ENCODE results near the gene MRPL52.

The MRPL52 gene

DNA sequence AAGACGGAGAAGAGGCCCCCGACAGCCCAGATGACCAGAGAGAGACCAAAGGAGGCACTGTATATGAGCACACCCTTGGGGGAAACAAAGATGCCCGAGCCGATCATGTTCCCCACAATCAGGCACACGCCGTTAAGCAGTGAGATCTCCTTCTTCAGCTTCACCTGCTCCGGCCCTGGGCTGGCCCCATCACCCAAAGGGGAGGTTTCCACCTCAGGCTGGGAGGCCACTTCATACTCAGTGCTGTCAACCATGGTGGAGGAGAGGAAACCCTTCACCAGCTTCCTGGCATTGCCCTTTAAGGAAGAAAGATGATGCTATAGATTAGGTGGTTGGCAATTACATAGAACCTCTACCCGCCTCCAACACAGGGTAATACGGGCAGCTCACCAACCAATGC, 16.5 kb upstream of the MRPL52 start:
- TF ChIP-seq ZFX (IDR thresholded peaks at IDR 0.05), result no peak
- TF ChIP-seq, protein P1, sequence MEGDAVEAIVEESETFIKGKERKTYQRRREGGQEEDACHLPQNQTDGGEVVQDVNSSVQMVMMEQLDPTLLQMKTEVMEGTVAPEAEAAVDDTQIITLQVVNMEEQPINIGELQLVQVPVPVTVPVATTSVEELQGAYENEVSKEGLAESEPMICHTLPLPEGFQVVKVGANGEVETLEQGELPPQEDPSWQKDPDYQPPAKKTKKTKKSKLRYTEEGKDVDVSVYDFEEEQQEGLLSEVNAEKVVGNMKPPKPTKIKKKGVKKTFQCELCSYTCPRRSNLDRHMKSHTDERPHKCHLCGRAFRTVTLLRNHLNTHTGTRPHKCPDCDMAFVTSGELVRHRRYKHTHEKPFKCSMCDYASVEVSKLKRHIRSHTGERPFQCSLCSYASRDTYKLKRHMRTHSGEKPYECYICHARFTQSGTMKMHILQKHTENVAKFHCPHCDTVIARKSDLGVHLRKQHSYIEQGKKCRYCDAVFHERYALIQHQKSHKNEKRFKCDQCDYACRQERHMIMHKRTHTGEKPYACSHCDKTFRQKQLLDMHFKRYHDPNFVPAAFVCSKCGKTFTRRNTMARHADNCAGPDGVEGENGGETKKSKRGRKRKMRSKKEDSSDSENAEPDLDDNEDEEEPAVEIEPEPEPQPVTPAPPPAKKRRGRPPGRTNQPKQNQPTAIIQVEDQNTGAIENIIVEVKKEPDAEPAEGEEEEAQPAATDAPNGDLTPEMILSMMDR (conservative IDR thresholded peaks at IDR 0.05), result no peak
- H3K27ac ChIP-seq, result no peak overlapping the region

DNA sequence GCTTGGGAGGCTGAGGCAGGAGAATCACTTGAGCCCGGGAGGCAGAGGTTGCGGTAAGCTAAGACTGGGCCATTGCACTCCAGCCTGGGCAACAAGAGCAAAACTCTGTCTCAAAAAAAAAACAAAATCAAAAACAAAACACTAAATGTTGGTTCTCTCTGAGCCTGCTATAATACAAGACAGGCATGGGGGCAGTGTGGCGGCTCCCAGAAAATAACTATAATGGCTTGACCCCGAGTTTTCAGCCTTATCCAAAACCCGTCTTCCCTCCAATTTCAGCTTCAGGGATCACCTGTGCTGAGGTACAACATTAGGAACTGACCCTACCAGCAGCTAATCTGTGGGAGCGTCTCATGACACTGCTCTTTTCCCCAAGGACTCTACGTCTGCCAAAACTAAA, 15.3 kb upstream of the MRPL52 start:
- H3K27ac ChIP-seq, result no peak overlapping the region
- TF ChIP-seq ZFX (IDR thresholded peaks at IDR 0.05), result no peak
- TF ChIP-seq, protein P1 (conservative IDR thresholded peaks at IDR 0.05), result no peak

DNA sequence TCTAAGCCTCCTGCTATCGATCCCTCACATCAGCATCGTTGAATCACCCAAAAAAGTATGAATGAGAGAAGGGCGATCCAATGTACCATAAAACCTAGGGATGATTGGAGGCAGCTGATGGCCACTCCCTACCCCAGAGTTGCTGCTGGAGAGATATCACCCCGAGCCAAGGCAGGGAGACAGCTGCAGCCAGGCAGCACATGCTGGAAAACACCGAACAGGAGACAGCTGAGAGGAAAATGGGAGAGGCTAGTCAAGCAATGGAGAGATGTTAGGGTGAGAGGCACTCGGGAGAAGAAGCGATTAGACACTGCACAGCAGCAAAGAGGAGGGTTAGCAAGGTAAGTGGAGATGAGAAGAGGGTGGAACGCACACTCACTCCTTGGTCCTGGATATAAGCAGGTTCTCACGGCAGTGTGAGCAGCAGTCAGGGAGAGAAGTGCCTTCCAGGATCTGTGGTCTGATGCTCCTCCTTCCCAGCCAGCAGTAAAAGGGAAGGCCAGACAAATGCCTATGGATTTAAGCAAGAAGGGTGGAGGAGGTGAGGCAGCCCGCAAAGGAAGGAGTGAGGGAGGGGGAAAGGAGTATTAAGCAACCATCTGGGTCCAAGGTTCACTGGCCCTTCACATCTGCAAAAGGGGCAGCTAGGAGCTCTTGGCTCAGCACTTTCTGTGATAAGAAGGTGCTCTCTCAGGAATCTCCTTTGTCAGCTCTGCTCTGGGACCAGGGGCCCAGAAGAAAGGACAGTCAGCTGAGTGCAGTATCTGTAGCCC, 14.6 kb upstream of the MRPL52 start, which contains the start of gene SLC7A7:
SLC7A7 (minus strand) TSS at position 495 of the 773 bp plus-strand sequence. CDS start 2,037 bp downstream, outside the sequence.
- TF ChIP-seq ZFX (IDR thresholded peaks at IDR 0.05), result no peak
- TF ChIP-seq, protein P1 (conservative IDR thresholded peaks at IDR 0.05), result no peak
- no peak within 1 kb of the TSS for H3K27ac ChIP-seq

DNA sequence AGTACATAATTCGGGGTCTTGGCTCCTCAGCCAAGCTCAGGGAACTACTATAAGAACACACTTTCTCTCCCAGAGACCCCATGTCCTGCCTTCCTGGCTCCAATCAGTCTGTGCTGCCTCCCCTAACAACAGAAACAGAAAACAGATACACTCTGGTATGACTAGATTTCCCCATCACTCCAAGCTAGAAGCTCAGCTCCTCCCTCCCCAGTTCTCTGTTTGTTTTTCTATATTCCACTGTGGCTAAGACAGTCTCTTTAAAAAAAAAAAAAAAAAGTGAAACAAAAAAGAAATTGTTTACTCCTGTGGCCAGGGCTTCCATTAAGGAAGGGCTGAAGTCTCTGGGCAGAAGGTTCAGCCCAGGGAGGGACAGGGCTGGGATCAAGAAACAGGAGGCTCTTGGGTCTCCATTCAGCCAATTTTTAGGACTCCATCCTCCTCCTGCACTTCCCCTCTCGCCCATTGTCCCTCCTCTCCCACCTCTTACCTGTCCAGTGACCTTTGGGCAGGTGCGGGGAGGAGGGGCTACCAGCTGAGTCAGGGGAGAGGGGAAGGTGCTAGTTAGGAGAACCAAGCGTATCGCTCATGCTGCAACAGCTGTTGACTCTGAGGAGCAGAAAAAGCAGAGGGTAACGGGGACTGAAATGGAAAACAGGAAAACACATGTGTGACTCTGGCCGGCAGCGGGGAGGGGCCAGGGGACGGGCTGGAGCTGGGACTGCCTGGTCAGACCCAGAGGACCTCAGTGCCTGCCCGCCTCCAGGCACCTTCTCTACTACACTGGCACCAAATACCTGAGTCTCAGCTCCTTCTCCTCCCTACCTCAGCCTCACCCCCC, 10.3 kb upstream of the MRPL52 start:
- TF ChIP-seq, protein P1 (conservative IDR thresholded peaks at IDR 0.05), result no peak
- no peak overlapping the region for H3K27ac ChIP-seq

DNA sequence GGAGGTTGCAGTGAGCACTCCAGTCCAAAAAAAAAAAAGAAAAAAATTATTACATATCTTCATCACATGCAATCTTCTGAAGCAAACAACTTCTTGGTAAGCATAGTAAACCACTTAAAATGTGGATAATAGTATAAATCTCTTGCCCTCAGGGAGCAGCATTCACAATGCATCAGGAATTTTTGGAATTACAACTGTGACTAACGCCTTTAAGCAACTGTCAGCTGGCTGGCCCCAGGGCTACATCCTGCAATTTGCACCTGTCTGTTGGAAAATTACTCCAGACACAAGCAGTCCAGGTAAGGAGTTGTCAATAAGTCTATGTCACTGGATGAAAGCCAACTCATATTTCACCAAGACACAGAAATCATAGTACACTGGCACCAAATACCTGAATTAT, 9.0 kb upstream of the MRPL52 start:
- H3K27ac ChIP-seq, result no peak overlapping the region
- no peak for TF ChIP-seq ZFX (IDR thresholded peaks at IDR 0.05)
- TF ChIP-seq, protein P1 (conservative IDR thresholded peaks at IDR 0.05), result no peak

DNA sequence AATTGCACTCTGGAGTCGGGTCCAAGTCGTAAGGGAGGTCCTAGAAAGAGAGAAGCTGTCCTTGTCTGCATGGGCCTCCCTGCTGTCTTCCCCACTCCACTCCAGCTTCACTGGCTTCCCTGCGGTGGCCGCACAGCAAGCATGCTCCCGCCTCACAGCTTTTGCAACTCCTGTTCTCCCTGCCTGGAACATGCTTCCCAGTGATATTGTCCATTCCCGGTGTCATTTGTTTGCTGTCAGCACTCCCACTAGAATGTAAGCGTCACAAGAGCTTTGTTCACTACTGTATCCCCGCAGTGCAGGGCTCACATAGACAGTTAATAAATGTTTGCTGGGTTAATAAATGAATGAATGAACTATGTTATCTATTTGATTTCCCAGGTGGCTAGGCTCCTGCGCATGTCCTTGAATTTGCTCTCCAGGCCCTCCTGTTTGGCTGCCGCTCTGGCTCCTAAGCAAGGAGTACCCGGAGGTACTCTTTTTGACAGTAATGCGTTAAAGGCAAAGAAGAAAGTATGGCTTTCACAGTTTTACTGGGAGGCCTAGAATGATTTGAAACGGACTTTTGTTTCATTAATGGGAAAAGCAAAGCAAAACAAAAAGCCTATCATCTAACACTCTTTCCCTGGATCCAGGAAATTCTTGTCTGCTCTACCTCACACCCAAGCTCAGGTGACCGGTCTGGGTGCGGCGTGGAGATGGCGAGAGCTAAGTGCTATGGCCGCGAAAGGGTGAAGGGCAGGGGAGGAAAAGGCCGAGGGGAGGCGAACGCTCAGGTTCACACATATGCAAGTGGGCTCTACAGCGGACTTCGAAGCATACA, 8.3 kb upstream of the MRPL52 start:
- no peak for TF ChIP-seq ZFX (IDR thresholded peaks at IDR 0.05)
- TF ChIP-seq, protein P1 (conservative IDR thresholded peaks at IDR 0.05), result no peak
- no peak overlapping the region for H3K27ac ChIP-seq
